Astrocyte of the hippocampus (primary cell): Measurements from ENCODE around the gene SESN3.
"Not testable (repeated sequence)": the region's sequence is repeated elsewhere in the genome, so short reads cannot be mapped to it uniquely, and the experiment has no call there.

Source experiments
- DNase-seq: peaks from one replicate; pipeline ENCODE4 v3.0.0; 2011; ENCODE audit warnings: low read depth, low spot score

Gene SESN3, protein sequence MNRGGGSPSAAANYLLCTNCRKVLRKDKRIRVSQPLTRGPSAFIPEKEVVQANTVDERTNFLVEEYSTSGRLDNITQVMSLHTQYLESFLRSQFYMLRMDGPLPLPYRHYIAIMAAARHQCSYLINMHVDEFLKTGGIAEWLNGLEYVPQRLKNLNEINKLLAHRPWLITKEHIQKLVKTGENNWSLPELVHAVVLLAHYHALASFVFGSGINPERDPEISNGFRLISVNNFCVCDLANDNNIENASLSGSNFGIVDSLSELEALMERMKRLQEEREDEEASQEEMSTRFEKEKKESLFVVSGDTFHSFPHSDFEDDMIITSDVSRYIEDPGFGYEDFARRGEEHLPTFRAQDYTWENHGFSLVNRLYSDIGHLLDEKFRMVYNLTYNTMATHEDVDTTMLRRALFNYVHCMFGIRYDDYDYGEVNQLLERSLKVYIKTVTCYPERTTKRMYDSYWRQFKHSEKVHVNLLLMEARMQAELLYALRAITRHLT

DNA sequence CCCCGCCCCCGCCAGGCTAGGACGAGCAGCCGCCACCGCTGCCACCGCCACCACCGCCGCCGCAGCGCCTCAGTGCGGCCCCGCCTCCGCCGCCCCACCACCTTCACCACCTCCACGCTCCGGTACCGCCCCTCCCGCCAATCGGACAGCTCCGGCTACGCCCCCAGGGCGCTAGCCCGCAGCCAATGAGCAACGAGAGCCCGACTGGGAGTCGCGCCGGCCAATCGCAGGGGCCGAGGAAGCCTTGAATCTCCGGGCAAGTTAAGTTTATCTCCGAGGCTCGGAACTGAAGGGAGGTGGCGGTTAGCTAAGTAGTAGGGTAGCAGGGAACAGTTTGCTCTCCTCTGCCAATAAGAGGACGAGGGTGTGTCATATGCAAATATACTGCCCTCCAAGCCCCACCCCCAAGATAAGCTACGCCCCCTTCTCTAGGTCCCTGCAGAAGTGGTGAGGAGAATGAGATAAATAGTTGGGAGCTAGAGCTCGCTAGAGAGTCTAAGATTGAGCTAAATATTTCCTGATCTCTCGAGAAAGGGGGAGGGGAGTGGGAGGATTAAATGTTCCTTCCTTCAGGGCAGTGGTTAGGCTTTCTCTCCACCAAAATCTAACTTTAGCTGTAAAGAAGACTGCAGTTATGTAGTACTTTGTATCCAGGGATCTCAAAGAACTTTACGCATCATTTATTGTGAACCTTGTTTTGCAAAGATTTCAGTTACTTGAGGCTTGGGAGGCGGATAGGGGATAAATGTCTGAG, at the start of gene SESN3:
Gene SESN3, minus strand, starts transcription at position 76 of the 754 bp plus-strand sequence. CDS start 342 bp downstream, outside the sequence.
- peak; percentile 100 for DNase-seq

DNA sequence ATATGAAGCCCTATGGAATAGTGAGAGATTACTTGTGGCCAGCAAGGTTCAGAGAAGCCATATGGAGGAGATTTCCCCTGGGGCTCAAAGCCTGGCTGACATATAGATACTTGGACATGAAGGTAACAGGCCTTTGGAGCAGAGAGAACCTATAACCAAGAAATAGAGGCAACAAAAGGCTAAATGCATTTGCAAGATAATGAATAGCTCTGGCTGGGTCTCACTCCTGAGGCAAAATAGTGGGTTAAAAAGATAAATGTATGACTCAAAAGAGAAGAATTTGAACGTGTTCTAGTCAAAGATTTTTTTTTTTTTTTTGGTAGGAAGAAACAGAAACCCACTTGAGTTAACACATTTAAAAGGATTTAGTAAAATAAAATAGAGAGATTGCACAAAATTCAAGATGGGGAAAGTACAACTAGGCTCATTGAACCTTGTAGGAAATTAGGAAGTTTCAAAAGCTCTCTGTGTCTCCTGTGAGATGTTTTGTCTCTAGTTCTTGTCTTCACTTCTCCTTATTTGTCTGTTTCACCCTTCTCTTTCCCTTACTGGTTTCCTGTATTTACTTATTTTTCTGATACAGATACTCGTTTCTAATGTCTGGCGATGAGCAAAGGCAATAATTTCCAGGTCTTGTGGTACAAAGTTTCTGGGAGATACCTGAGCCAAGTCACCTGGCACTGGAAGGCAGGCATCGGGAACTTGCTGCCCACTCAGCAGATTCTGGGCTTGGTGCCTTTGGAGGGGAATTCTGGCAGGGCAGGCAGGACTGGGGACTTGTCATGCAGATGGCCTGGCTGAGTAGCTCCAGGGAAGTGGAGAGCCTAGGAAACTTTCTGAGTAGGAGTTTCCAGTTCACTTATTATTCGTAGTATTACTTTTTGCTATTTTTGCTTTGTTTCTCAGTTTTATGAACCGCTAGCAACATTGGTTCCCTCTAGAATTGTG, 49.2 kb upstream of the SESN3 start:
- peak; percentile 68 for DNase-seq

DNA sequence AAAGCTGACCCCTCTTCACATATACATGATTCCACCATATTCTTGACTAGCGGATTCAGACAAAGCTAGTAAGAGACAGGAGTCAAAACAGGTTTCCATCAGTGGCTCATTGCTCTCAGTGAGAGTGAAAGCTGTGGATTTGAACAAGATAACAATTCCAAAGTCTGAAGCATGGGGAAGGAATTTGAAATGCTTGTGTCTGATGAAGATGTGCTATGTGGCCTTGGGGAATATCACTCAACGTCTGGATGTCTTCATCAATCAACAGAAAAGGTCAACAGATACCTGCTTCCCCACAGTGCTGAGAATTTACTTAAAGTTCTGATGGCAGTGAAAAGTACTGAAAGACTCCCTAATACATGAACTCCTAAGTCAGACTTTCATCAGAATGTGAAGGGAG, 46.9 kb upstream of the SESN3 start:
- DNase-seq, result no peak

DNA sequence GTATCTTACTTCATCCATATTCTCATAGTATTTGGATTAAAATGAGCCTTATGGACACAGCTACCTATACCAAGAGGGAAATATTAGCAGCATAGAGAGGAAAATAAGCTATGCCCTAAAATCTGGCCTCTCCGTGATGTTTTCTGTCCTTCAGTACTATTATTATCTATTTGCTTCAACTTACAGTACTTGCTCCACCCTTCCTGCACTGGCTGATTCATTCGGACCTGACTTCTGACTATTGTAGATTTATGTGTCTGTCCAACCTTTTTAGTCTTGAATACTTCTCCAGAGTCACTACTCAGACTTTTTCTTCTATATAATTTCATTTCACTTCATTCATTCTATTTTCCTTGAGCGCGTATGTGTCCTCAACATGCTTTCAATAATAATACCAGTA, 45.1 kb upstream of the SESN3 start:
- DNase-seq, result no peak

DNA sequence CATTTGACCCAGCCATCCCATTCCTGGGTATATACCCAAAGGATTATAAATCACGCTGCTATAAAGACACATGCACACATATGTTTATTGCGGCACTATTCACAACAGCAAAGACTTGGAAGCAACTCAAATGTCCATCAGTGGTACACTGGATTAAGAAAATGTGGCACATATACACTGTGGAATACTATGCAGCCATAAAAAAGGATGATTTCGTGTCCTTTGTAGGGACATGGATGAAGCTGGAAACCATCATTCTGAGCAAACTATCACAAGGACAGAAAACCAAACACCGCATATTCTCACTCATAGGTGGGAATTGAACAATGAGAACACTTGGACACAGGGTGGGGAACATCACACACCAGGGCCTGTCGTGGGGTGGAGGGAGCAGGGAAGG, 42.6 kb upstream of the SESN3 start:
- not testable (repeated sequence) for DNase-seq

DNA sequence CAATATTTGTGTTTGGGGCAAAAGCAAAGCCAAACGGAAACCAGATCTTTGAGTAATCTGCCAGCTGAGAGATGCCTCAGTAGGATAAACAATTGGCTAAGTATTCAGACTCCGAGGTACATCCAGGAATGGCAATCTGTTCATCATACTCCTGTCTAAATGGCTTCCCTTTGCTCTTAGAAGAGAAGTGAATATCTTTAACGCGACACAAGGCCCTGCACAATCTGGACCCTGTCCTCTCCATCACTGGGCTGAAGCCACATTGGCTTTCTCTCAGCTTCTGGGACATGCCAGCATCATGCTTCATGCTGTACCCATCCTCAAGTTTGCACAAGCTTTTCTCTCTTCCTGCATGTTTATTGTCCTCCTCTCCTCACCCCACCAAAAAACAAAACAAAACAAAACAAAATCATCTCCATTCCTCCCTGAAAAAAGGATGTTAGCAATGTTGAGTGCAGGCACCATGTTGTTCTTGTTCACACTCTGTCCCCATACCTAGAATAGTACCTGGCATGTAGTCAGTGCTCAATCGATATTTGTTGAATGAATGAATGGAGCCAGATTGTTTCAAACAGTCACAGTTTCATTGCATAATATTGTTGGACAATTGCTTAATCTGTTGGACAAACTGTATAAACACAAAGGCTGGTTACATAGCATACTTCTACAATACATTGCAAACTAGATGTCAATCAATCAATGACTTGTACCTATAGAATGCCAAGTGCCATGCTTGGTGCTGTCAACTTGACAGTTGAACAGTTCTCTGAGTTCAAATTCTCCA, 38.2 kb upstream of the SESN3 start:
- no peak for DNase-seq

DNA sequence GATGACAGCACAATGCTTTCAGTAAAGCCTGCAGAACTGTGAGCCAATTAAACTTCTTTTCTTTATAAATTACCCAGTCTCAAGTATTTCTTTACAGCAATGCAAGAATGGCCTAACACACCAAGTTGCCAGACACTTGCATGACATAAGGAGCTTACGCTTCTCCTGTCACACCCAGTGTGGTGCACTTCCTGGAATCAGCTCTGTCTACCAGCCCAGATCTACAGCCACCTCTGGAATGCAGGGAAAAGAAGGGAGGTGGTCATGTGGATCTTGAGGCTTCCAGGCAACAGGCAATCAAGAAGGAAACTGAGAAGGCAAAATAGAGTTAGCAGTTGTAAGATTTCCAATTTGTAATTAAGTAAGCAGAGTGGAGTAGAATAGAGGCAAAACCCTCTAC, 37.4 kb upstream of the SESN3 start:
- no peak for DNase-seq

DNA sequence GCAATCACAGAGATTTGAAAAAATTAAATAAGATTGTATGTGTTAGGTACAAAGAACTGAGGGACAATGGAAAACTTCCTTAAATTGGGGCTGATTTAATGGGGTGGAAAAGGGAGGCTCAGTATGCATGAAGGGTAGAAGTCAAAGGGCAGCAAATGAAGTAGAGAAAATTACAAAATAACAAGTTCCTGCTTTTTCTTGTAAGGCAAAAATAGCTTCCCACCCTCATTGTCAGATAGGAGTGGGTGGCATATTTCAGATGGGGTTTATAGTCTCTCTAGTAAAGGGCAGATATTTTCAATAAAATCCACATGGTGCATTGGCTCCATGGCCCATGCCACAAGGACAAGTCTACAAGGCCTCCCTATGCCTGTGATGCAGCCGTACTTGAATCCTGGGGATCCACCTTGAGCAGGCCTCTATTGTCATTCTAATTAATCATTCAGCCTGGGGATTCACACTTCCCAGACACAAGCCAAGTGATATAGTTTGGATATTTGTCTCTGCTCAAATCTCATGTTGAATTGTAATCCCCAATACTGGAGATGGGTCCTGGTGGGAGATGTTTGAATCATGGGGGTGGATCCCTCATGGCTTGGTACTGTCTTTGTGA, 36.7 kb upstream of the SESN3 start:
- no peak for DNase-seq

DNA sequence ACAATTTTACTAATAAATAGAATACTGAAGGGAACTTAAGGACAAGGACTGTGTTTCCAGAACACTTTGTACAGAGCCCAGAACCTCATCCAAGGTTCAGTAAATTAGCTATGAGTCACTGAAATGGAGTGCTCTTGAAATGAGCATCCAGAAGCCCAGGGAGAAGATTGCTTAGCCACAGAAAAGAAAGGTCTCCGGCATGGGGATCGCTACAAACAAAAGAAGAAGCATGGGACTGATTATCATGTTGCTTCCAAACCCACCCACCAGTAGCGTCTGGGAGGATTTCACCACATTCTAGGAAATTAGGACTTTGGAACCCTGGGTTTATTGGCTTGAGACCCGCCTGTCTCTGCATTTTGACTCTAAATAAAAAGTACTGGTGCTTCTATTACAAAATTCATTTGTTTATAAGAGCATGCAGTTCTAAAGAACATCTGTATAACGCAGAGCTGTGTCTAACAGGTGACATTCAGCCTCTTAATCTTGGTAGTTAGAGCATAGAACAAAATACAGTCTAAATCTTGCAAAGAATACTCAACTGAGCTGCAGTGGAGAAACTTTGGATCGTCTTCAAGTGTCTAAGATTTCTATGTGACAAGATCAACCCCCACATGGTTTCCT, 35.9 kb upstream of the SESN3 start:
- DNase-seq, result peak; percentile 40

DNA sequence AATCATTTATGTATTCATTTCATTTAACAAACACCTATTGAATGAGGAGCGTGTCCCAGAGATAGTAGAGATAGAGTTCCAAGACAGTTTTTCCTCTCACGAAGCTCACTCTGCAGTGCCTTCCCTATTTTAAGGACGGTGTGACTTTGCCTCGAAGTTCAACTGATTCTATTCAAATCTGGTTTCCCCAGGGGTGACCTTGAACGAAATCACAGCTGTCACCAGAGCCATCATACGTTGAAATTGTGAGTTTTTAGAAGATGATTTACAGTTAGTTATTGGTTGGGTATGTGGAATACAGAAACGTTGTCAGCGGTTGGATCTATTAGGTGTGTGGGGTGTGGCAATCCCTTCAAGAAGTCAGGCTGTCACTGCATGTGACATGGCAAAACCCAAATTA, 33.9 kb upstream of the SESN3 start:
- no peak for DNase-seq

DNA sequence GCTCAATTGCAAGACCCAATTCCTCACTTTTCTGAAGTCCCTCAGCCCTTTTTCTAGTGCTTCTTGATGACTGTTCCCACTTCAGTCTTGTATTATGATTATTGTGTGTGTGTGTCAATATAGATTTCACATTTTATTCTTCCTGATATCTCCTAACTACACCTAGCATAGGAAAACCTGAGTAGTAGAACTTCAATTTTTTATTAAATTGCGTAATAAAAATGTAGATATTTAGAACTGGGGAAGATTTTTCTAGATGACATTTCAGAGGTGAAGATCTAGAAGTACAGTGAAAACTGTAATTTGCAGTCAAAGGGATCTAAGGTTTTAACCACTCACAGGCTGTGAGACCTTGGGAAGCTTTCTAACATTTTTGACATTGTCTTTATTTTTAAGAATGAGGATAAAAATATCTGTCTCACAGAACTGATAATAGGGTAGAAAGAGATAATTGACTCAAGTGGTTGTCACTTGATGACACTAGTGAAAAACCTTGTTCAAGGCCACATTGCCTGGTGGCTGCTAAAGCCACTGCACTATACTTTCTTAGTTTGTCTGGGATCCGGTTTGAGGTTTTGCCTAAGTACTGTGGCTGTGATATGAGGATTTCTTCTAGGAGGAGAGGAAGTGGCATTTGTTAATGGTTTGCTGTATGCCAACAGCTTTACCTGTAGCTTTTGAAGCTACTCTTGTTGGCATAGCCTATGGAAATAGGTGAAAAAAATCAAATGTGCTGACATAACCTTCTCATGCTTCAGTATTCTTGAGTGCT, 32.2 kb upstream of the SESN3 start:
- no peak for DNase-seq

DNA sequence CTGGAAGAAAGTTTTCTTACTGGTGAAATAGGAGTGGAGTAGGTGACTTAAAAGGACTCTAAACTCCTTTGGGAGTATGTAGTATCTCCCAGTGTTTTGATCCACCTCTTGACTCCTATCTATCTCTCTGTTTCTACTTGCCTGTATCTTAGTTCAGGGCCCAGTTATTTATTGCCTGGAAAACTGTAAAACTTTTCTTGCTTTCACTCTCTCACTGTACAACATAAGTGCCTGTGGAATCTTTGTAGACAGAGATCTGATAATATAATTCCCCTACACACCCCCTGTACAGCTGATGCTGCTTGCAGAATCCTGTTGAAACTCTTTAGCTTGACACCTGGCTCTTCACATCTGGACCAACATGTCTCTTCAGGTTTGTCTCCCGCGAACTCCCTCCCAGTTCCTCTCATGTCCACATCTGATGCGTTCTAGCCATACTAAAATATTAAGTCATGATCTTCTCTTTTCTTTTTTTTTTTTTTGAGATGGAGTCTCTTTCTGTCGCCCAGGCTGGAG, 26.5 kb upstream of the SESN3 start:
- no peak for DNase-seq

DNA sequence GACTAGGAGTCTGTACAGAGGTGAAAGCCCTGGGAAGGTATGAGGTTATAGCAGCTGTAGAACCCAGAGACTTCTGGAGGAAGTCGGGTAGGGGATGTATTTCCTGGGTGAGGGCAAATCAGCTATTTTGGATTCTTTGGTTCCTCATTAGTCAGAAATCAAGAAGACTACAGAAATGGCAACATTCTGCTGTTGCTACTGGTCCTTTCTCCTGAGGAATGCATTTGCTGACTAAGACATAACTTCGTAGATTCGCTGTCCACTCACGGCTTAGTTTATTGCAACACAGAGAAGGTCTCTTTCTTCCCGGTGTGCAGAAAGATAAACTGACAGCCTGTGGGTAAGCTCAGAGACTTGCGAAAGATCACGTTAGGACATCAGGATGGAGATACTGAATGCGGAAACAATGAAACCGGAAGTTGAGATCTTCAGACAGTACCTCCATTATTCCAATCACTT, 25.3 kb upstream of the SESN3 start:
- DNase-seq, result peak; percentile 23

DNA sequence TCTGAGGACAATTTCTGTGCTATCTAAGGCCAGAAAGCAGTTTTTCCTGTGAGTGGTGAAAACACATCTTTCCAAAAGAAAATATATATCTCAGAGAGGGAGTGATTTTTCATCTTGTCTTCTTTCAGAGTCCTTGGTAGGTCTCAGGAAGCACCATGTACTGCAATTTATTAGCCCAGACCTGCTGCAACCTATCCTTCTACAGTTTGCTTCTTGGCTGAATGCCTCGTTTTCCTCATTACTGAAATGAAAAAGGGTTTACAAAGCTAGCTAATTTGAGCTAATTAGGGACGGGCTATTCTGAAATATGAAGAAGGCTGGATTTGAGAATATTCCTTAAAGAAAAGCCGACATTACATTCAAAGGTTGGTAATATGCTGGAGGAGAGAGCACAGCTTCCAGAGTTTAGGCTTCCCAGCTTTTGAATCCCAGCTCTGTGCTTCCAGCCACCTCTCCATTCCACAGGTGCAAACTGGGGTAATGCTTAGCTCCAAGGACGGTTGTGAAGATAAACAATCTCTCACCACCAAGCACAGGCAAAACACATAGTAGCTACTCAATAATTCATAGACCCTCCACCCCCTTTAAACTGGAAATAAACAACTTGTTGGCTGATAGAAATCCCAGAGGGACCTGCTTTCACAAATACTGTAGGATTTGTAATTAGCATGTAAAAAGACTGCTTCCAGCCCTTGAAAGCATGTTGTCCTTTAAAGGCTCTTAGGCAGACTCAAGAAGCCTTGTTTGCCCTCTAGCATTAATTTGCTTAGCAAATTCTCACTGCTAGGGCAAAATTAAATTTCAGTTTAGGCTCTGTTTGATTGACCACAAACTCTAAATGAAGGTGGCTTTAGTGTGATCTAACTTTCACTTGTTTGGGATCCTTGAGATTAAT, 24.5 kb upstream of the SESN3 start:
- no peak for DNase-seq

DNA sequence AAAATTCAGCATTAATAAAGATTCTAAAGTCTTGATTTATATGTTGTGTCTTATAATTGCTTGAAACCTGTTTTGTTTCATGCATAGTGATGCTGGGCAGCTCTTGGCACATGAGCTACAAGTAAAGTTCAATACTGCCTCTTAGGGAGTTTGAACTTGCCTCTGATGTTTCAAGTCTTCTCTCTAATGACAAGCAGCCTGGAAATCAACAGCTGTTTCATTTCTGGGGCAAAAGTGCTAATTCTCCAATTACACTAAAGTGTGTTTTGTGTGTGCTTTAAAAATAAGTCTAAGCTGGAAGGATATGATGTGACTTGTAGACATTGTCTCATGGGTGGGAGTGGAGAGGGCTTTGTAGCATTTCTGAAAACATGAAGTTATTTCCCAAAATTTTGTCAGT, 23.7 kb upstream of the SESN3 start:
- DNase-seq, result no peak

DNA sequence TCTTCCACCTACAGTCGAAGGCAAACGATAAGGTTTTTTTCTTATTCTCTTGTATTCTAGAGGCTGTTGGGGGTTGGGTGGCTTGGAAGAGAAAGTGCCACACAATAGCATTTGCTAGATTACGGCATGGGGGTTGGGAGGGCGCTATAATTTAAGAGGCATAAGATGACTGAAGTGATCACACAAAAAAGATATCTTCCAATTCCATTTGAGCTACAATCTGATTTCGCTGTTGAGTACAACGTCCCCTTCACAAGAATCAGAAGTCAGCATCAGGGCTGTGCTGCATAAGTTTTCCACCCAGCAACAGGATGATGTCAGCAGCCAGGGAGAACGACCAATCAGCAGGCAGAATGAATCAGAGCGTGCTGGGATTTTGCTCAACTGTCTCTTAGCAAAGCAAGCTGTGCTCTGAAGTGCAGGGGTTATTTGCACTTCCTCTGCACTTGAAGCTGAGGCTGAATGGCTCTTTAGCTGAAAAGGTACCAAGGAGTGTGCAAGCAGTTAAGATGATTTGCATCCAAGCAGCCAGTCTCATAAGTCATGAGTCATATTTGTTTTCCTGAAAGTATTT, 23.2 kb upstream of the SESN3 start:
- DNase-seq, result peak; percentile 95

DNA sequence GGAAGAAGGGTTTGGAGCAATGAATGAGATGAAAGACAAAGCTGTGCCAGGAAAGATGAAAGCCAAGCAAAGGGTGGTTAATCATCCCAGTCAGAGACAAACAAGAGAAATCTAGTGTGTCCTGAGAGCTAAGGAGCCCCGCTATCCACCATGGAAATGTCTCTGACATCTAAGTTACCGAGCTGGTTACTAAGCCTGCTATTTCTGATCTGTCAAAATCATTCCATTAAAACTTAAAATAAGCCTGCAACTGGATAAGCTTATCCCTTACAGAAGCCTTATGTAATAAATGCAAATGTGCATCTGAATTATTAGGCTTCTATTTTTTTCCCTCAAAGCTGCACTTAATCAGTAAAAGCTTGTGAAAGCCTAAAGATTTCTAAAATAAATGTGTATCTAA, 22.1 kb upstream of the SESN3 start:
- DNase-seq, result peak; percentile 18

DNA sequence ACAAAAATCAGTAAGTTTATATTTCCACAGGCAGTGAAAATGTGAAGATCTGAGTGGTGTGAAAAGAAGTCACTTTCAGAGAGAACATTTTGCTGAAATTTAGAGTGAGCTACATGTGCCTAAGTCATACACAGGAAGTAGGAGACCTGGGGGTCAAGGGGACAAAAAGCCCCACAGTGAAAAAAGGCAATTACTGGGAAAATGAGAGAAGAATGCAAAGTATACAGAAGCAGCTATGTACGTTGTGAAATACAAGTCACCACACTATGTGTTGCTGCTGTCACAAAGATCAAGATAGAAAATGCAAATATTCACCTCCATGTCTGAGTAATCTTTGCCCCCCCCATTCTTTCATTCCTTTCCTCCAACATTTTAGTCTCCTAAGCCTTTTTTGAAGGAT, 21.6 kb upstream of the SESN3 start:
- DNase-seq, result peak; percentile 33
